Keratinocyte (primary cell): Measurements from ENCODE around the gene CDK14.

Experiments used
- CTCF ChIP-seq, 3 experiments: IDR thresholded peaks in 1 of 3; conservative IDR thresholded peaks in 1 of 3; optimal IDR thresholded peaks in 1 of 3; 2 replicates in 2 of 3; 3 replicates in 1 of 3; pipeline versions ENCODE3 to v1.5.1; 2011; ENCODE audit warnings: low read length in 3 of 3, mild to moderate bottlenecking in 3 of 3, moderate library complexity in 2 of 3, control low read depth in 1 of 3, inconsistent platforms in 1 of 3; ENCODE audit not compliant: insufficient read depth in 2 of 3; ENCODE audit errors: extremely low read depth in 1 of 3
- EZH2 ChIP-seq: IDR thresholded peaks from one replicate; pipeline ENCODE4 v1.6.1; 2012; ENCODE audit warnings: inconsistent platforms, mild to moderate bottlenecking, low read length, moderate library complexity

- TF ChIP-seq CTCF (optimal IDR thresholded peaks at IDR 0.05 in 1 of 3, IDR thresholded peaks at IDR 0.05 in 1 of 3, conservative IDR thresholded peaks at IDR 0.05 in 1 of 3; ENCODE audit: extremely low read depth in 1 of 3, insufficient read depth in 2 of 3, low read length in 3 of 3), result no peak
- TF ChIP-seq EZH2, result no peak
These were observed 201.5 kb downstream of the CDK14 start for GRCh38 chr7:90797596-90797995.
